Measurements from ENCODE around the gene SPOCK1. TPM values are rescaled to one million over a fixed set of nuclear protein-coding genes. Genes with fewer than 3 reads are reported as not detected.

SPOCK1 gene
- total and polyA plus RNA-seq, 2 of the 4 experiments (the other 2 are of a cell fraction) = 5.0 to 20.3 TPM

DNA sequence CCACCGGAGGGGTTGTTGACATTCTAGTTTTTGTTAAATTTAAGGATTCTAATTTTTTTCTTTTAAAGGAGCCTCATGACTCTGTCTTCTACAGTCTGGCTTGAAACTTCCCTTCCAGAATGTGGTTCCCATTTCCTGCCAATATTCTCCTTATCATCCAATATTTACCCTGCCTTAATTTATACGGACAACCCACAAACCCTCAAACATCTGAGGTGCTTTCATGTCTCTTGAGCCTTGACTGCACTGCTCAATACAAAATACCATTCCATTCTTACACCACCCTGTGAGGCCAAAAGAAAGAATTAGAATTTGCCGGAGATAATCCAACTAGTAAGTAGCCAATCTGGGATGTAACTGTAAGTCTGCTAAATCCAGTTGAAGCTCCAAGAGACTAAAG, 346.5 kb downstream of the SPOCK1 start:
- WGBS, 2 experiments (ENCODE audit: extremely low coverage in 2 of 2, insufficient read length in 1 of 2) = no CpG with 5 or more reads among the region's 3 CpGs
- Histone ChIP-seq H3K9ac (ENCODE audit: low read depth, low read length) (no peak overlapping the region), H3K9me3 (ENCODE audit: control insufficient read depth, insufficient read depth, low read length) (no peaks in the 10 kb centered on the region), H3K36me3 (ENCODE audit: control insufficient read depth, insufficient read depth, low read length) (no peaks in the 10 kb centered on the region), H4K5ac (ENCODE audit: low read depth, low read length) (no peak overlapping the region), H3K4me3 (ENCODE audit: insufficient read depth, low read depth, low read length) (no peak overlapping the region), H3K27me3 (ENCODE audit: control insufficient read depth, insufficient read depth, low read length) (no peaks in the 10 kb centered on the region), H2AK9ac (replicated peaks; ENCODE audit: low read depth, low read length, poor library complexity) (no peak overlapping the region), H3K9me1 (ENCODE audit: insufficient read depth, low read length) (0 out of 2 replicates have a peak, but pooled peaks cover 3% of the 10 kb centered on the region), H2BK120ac (ENCODE audit: low read depth, low read length) (no peak overlapping the region), H3K79me1 (ENCODE audit: low read depth in 1 of 2, low read length in 2 of 2) (no peaks in the 10 kb centered on the region), H4K8ac (ENCODE audit: low read depth in 2 of 2, low read length in 2 of 2) (no peak overlapping the region), H3K4me1 (ENCODE audit: control insufficient read depth, insufficient read depth, low read length) (no peaks in the 10 kb centered on the region), H3K23ac (ENCODE audit: low read depth, low read length) (no peak overlapping the region), H2BK20ac (ENCODE audit: low read depth, low read length) (no peak overlapping the region), H4K91ac (ENCODE audit: insufficient read depth, low read depth, low read length) (no peak overlapping the region), H2AFZ (replicated peaks; ENCODE audit: low read length, poor library complexity) (no peak overlapping the region), H2BK5ac (ENCODE audit: low read depth, low read length, poor library complexity, severe bottlenecking) (no peak overlapping the region), H4K20me1 (ENCODE audit: insufficient read depth, low read length) (no peaks in the 10 kb centered on the region), H2BK15ac (ENCODE audit: low read depth, low read length) (no peak overlapping the region), H3K14ac (replicated peaks; ENCODE audit: low read depth, low read length) (no peak overlapping the region), H3K27ac (ENCODE audit: insufficient read depth, low read length) (no peak overlapping the region), H2AK5ac (ENCODE audit: low read depth, low read length) (no peak overlapping the region), H3K56ac (ENCODE audit: extremely low read depth, insufficient read depth, low read length) (no peak overlapping the region), H3K4me2 (ENCODE audit: low read depth, low read length) (no peak overlapping the region), H3K4ac (ENCODE audit: low read depth, low read length) (no peak overlapping the region), H3K18ac (ENCODE audit: low read depth, low read length) (no peak overlapping the region)
- intact Hi-C loops (cut with micrococcal nuclease) = no loop called here
- TF ChIP-seq, protein P1, sequence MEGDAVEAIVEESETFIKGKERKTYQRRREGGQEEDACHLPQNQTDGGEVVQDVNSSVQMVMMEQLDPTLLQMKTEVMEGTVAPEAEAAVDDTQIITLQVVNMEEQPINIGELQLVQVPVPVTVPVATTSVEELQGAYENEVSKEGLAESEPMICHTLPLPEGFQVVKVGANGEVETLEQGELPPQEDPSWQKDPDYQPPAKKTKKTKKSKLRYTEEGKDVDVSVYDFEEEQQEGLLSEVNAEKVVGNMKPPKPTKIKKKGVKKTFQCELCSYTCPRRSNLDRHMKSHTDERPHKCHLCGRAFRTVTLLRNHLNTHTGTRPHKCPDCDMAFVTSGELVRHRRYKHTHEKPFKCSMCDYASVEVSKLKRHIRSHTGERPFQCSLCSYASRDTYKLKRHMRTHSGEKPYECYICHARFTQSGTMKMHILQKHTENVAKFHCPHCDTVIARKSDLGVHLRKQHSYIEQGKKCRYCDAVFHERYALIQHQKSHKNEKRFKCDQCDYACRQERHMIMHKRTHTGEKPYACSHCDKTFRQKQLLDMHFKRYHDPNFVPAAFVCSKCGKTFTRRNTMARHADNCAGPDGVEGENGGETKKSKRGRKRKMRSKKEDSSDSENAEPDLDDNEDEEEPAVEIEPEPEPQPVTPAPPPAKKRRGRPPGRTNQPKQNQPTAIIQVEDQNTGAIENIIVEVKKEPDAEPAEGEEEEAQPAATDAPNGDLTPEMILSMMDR (conservative IDR thresholded peaks at IDR 0.05; ENCODE audit: low read depth, low read length) = no peak
- TF ChIP-seq, protein P2, sequence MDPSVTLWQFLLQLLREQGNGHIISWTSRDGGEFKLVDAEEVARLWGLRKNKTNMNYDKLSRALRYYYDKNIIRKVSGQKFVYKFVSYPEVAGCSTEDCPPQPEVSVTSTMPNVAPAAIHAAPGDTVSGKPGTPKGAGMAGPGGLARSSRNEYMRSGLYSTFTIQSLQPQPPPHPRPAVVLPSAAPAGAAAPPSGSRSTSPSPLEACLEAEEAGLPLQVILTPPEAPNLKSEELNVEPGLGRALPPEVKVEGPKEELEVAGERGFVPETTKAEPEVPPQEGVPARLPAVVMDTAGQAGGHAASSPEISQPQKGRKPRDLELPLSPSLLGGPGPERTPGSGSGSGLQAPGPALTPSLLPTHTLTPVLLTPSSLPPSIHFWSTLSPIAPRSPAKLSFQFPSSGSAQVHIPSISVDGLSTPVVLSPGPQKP (IDR thresholded peaks at IDR 0.05; ENCODE audit: borderline replicate concordance, low read depth, low read length) = no peak
- no peak for TF ChIP-seq POLR2A (IDR thresholded peaks at IDR 0.05; ENCODE audit: low read depth, low read length)
- TF ChIP-seq, protein P3, sequence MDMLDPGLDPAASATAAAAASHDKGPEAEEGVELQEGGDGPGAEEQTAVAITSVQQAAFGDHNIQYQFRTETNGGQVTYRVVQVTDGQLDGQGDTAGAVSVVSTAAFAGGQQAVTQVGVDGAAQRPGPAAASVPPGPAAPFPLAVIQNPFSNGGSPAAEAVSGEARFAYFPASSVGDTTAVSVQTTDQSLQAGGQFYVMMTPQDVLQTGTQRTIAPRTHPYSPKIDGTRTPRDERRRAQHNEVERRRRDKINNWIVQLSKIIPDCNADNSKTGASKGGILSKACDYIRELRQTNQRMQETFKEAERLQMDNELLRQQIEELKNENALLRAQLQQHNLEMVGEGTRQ (IDR thresholded peaks at IDR 0.05; ENCODE audit: low read depth, low read length) = no peak
- no peak for TF ChIP-seq RAD21 (IDR thresholded peaks at IDR 0.05; ENCODE audit: low read length)
- TF ChIP-seq BHLHE40 (IDR thresholded peaks at IDR 0.05; ENCODE audit: low read depth, low read length) = no peak
- TF ChIP-seq NFE2L2 (IDR thresholded peaks at IDR 0.05; ENCODE audit: low read depth, low read length) = no peak
- no peak for TF ChIP-seq CEBPB (IDR thresholded peaks at IDR 0.05; ENCODE audit: low read depth, low read length)
- no peak for TF ChIP-seq CHD1 (IDR thresholded peaks at IDR 0.05; ENCODE audit: low read depth, low read length)
- TF ChIP-seq RCOR1 (IDR thresholded peaks at IDR 0.05; ENCODE audit: insufficient replicate concordance, low read length) = no peak
- no peak for DNase-seq
- BruUV-seq (replicated peaks) = no TSS peak
- ATAC-seq (ENCODE audit: low read depth) = no peak
- ChIA-PET CTCF (no interaction called here), POLR2A (ENCODE audit: unreplicated experiment) (no interaction called here)
- in situ Hi-C loops (cut with MboI; ENCODE audit: low sequenced_read_pairs) = no loop called here
- dilution Hi-C loops (cut with HindIII; ENCODE audit: low sequenced_read_pairs, unreplicated experiment) = no loop called here

Measured in IMR-90 (cell line).